Measurements from ENCODE around the gene PCSK5. TPM values are rescaled to one million over a fixed set of nuclear protein-coding genes. Genes with fewer than 3 reads are reported as not detected.

PCSK5 gene
- total RNA-seq, 1 experiment from 2014 or later: 7.5 TPM

DNA sequence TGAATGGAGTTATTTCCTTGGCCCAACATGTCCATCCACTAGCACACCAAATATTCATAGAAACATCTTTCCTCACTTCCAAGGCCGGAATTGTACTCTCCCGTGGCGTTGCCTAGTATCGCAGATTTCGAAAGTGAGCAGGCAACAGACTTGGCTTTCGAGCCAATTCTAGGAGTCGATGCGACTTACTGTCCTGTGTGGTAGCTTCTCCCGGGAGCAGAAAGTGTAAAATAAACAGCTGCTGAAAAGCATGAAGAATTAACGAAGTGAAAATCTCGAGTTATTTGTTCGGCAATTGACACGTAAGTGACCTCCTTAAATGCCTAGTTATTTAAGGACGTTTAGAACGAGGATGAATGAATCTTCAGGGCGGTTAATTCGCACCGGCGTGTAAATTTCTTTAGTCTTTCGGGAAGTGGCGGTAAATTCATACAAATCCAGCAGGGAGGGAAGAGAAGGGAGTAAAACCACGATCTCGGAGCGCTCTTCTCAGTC is 449 bp upstream of the PCSK5 start:
- Histone ChIP-seq H3K23ac (ENCODE audit: insufficient read length, low read depth, low read length) (no peak overlapping the region), H2AK5ac (ENCODE audit: insufficient read length, low read length) (no peak overlapping the region), H3K27me3 (ENCODE audit: insufficient read depth, low read length) (no peaks in the 10 kb centered on the region; the same call in 1 of the 2 replicates), H2BK15ac (ENCODE audit: low read depth, low read length) (no peak overlapping the region), H3T11ph (ENCODE audit: low read length) (no peak overlapping the region), H3K79me2 (ENCODE audit: insufficient read depth, low read length) (no peaks in the 10 kb centered on the region; the same call in 1 of the 2 replicates), H2BK120ac (ENCODE audit: low read depth, low read length, poor library complexity, severe bottlenecking) (no peak overlapping the region), H3K14ac (ENCODE audit: insufficient read depth, low read length) (no peak overlapping the region; the same call in 1 of the 2 replicates), H3K4ac (ENCODE audit: low read depth, low read length) (no peak overlapping the region), H2BK12ac (ENCODE audit: insufficient read length, low read depth, low read length) (no peak overlapping the region), H4K5ac (ENCODE audit: insufficient read length, low read depth, low read length) (no peak overlapping the region), H4K91ac (ENCODE audit: insufficient read length, low read depth, low read length) (no peak overlapping the region), H3K56ac (ENCODE audit: insufficient read length, low read depth, low read length) (no peak overlapping the region), H2BK20ac (ENCODE audit: low read depth, low read length, poor library complexity, severe bottlenecking) (no peak overlapping the region), H3K79me1 (ENCODE audit: insufficient read depth, low read depth, low read length, poor library complexity, severe bottlenecking) (no peaks in the 10 kb centered on the region), H3K4me2 (ENCODE audit: insufficient read depth, insufficient read length, low read length) (peak overlapping the region; percentile 99), H3K9ac (ENCODE audit: extremely low read depth, insufficient read length, low read length) (peak overlapping the region; percentile 39), H3K4me1 (ENCODE audit: insufficient read depth, low read length) (peaks cover 7% of the 10 kb centered on the region; the same call in 1 of the 2 replicates), H3K18ac (ENCODE audit: insufficient read length, low read depth, low read length) (no peak overlapping the region), H2BK5ac (ENCODE audit: insufficient read length, low read length) (no peak overlapping the region), H3K23me2 (ENCODE audit: insufficient read length, low read depth, low read length, poor library complexity, severe bottlenecking) (peaks cover 26% of the 10 kb centered on the region), H3K27ac (ENCODE audit: insufficient read length, low read depth, low read length) (no peak overlapping the region), H4K20me1 (ENCODE audit: control insufficient read depth, insufficient read depth, insufficient read length) (no peaks in the 10 kb centered on the region), H4K8ac (replicated peaks; ENCODE audit: insufficient read length, low read depth, low read length) (no peak overlapping the region), H3K9me3 (ENCODE audit: control insufficient read depth, low read depth, low read length) (no peaks in the 10 kb centered on the region), H2AFZ (ENCODE audit: low read length) (peak overlapping the region; percentile 94)
- Mint-ChIP-seq H3K4me1 (peaks cover 30 to 33% of the 10 kb centered on the region in 2 experiments), H3K4me3 (peak overlapping the region; percentile 80 to 85), H3K9me3 (no peaks in the 10 kb centered on the region), H3K27ac (no peak overlapping the region; a peak in 1 of 7 replicates), H3K27me3 (ENCODE audit: low read depth) (peaks cover 46% of the 10 kb centered on the region), H3K36me3 (ENCODE audit: insufficient read depth in 1 of 3, low read depth in 3 of 3) (no peaks in the 10 kb centered on the region; a peak in 1 of 7 replicates)
- DNase-seq: no peak
- WGBS (ENCODE audit: extremely low coverage, insufficient read length, low lambda C conversion rate): no CpG with 5 or more reads among the region's 24 CpGs
- TF ChIP-seq, protein P1, sequence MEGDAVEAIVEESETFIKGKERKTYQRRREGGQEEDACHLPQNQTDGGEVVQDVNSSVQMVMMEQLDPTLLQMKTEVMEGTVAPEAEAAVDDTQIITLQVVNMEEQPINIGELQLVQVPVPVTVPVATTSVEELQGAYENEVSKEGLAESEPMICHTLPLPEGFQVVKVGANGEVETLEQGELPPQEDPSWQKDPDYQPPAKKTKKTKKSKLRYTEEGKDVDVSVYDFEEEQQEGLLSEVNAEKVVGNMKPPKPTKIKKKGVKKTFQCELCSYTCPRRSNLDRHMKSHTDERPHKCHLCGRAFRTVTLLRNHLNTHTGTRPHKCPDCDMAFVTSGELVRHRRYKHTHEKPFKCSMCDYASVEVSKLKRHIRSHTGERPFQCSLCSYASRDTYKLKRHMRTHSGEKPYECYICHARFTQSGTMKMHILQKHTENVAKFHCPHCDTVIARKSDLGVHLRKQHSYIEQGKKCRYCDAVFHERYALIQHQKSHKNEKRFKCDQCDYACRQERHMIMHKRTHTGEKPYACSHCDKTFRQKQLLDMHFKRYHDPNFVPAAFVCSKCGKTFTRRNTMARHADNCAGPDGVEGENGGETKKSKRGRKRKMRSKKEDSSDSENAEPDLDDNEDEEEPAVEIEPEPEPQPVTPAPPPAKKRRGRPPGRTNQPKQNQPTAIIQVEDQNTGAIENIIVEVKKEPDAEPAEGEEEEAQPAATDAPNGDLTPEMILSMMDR (conservative IDR thresholded peaks at IDR 0.05): no peak

Data from H9 (cell line).